GM18499 (cell line): ENCODE results near the gene CACNA1D.

ENCODE experiments used
- ATAC-seq: cut with Tn5 transposase; IDR thresholded peaks from one replicate; pipeline ENCODE4 v1.9.1; 2021; ENCODE audit warnings: moderate number of reproducible peaks; ENCODE audit not compliant: insufficient read depth, unreplicated experiment

Gene CACNA1D

GRCh38 chr3:53858096-53858741 is 363.8 kb downstream of the CACNA1D start:
- no peak for ATAC-seq

GRCh38 chr3:53859178-53859577 is 364.8 kb downstream of the CACNA1D start:
- no peak for ATAC-seq

- ATAC-seq = no peak
Observed at GRCh38 chr3:53860196-53860595, 365.8 kb downstream of the CACNA1D start.

GRCh38 chr3:53862241-53862640 is 367.8 kb downstream of the CACNA1D start:
- no peak for ATAC-seq

- no peak for ATAC-seq
Observed at GRCh38 chr3:53863145-53863544, 368.7 kb downstream of the CACNA1D start.
